ENCODE results near the gene INTS7.
"Not testable (repeated sequence)": the region's sequence is repeated elsewhere in the genome, so short reads cannot be mapped to it uniquely, and the experiment has no call there.

Gene INTS7

DNA sequence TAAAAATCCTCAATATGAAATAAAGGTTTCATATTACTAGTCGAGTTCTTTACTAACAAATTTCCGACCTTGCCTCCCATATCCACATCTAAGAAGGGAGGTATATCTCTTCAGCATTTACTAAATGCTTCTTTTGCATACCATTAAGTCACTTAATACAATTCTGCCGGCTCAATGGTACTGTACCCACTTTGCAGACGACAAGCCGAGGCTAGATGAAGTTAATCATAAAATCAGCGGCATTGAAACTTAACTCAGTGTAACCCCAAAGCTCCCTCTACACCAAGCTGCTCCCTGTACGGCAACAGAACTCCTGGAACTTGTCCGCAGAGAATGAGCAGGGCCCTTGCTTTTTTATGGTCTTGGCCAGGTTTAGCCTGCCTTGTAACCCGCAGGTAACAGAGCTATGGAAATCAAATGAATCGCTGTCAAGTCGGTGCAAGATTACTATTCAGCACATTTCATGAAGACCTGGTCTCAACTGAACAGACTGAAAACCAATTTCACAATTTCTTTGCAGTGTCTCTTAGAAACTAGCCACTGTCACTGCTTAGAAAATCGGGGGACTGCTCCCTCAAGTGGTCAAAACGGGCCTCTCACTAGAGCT is 738 bp downstream of the INTS7 start:
- no peak for DNase-seq

DNA sequence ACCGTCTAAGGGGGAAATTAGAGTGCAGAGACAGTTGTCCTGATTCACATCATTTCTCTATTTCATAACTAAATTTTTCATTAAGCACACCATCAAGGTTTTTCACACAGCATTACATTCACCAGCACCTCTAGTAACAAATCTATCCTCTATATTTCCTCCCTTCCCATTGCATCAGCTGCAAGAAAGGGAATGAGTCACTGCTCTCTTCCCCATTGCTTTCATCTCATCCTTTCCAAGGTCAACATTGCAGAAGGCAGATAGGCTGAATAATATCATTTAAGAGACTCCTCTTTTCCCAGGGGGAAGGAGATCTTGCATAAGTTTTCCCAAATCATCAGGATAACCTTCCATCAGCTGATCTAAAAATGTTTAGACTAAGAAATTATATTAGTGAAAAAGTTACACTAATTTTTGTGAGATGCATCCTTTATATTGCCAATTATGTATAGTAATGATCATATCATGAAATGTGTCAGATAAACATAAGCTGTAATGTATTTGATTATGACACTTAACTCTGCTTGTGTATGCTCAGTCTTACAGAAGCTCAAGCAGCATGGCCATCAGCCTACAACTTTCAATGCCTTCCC is 4.3 kb downstream of the INTS7 start:
- no peak for DNase-seq

DNA sequence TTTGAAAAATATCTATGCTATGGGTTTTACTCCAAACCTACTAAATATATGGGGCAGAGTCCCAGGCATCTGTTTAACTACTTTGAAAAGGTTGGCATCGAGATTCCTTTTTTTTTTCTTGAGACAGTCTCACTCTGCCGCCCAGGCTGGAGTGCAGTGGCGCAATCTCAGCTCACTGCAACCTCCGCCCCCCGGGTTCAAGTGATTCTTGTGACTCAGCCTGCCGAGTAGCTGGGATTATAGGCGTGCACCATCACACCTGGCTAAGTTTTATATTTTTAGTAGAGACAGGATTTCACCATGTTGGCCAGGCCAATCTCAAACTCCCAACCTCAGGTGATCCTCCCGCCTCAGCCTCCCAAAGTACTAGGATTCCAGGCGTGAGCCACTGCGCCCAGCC is 7.6 kb downstream of the INTS7 start:
- DNase-seq = not testable (repeated sequence)

DNA sequence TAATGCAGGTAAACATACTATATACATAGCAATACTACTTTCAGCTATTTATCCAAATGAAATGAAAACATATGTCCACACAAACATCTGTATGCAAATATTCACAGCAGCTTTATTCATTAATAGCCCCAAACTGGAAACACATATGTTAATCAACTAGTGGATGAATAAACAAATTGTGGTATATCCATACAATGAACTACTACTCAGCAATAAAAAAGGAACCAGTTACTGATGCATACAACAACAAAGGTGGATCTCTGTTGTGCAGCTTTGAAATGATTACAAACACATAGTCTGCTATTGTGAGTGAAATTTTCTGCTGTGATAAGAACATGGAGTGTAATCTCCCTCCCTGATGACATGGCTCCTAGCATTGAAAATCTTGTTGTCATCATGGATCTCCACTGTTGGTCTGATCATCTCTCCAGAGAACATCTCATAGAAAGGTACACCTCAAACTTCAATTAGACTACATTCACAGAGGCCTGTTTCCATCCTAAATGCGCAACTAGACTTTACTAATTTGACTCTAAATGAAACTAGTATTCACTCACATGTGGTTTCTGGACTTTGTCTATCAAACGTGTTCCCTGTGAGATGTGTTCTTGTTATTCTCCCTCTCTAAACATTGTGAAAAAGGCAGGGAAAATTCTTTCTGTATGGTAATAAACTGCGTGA is 10.7 kb downstream of the INTS7 start:
- DNase-seq = no peak

DNA sequence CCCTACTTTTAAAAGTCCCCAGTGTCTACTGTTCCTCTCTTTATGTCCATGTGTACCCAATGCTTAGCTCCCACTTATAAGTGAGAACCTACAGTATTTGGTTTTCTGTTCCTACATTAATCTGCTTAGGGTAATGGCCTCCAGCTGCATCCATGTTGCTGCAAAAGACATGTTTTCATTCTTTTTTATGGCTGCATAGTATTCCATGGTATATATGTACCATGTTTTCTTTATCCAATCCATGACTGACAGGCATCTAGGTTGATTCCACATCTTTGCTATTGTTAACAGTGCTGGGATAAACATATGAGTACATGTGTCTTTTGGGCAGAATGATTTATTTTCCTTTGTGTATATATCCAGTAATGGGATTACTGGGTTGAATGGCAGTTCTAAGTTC is 12.4 kb downstream of the INTS7 start:
- DNase-seq = not testable (repeated sequence)

DNA sequence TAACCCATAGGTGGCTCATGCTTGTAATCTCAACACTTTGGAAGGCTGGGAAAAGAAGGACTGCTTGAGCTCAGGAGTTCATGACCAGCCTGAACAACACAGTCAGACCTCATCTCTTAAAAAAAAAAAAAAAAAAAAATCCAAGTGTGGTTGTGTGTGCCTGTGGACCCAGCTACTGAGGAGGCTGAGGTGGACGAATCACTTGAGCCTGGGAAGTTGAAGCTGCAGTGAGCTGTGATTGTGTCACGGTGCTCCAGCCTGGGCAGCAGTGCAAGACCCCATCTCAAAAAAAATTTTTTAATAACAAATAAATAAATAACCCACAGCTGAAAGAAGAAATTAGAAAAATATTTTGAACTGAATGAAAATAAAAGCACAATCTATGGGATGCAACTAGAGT is 13.8 kb downstream of the INTS7 start:
- no peak for DNase-seq

DNA sequence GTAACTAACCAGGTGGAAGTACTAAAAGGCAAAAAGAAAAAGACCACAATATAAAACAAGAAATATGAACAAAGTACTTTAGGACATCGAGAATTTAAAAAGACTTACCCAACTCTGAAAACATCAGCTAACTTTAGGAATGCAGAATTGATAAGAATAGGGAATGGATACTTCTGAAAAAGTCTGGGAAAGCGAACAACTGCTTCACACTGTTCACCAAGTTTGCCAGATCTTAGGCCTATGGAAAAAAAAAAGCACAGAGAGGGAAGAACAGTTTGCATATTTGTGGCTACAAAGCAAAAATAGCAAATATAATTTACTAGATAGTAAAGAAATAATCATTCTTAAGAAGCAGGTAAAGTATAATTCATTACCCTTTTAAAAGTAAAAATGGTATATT is 14.4 kb downstream of the INTS7 start:
- DNase-seq = no peak

DNA sequence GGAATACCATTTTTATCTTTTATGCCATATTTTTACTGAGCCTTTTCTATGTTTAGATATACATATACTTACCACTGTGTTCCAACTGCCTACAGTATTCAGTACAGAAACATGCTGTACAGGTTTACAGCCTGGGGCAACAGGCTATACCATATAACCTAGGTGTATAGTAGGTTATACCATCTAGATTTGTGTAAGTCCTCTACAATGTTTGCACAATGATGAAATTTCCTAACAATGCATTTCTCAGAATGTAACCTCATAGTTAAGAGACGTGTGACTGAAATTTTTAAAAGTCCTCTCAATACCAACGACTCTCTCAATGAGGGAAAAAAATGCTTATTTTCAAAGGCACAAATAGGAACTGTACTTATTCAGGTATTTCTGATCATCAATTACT is 21.7 kb downstream of the INTS7 start:
- DNase-seq = no peak

DNA sequence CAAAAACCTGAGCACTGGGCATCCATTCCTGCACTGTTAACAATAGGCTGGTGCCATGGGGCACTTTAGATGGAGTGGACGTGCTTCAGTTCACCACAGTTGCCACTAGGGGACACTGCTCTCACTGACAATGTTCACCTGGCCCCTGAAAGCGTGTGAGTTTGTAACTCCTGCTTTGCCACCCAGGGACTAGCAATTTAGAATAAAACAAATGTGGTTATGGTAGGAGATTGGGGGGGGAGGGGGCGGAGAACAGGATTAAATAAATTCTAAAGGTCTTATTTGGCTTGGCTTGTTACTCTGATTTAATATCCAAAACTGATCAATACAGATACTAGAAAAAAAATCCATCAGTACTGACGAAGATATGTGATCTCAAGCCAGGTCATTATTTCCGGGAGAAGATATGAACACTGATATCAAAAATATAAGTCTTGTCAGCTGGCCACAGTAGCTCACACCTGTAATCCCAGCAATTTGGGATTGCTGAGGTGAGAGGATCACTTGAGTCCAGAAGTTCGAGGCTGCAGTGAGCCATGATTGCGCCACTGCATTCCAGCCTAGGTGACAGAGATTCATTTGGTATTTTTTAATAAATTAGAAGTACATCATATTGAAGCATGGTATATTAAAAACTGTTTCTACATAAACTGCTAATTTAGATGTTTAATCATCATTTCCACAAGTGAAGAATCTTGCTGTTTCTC is 23.2 kb downstream of the INTS7 start:
- peak; percentile 64 to 71 for DNase-seq

DNA sequence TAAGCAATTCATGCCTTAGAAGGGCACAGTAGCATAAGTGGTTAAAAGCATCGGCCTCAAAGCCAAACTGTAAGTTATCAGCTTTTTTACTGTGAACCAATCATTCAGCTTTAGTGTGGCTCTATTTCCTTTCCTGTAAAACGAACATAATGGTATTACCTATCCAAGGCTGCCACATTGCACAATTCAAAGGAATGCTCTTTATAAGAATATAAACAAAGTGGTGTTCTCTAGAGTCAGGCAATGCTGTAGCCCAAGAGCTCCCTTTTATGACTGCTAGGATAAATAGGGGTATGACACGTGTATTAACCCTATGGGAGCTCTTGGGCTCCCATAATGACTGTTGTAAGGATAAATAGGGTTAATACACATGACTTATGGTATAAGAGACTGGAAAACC is 25.4 kb downstream of the INTS7 start:
- DNase-seq = no peak

DNA sequence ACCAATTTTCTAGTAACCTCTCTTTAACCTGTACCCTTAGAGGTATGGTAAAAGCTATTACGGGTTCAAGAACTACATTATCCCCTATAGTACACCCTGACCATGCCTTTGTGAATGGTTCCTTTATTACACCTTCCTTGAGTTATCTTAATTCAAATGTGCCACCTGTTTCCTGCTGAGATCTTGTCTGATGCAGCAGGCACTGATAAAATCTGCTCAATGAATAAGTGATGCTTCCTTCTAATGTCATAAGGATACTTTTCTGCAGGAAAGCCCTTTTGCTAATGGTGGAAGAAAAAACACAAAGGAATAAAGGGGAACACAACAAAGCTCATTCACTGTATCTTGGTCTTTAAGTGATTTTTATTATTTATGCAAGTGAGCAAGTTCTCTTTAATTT is 25.8 kb downstream of the INTS7 start:
- no peak for DNase-seq

DNA sequence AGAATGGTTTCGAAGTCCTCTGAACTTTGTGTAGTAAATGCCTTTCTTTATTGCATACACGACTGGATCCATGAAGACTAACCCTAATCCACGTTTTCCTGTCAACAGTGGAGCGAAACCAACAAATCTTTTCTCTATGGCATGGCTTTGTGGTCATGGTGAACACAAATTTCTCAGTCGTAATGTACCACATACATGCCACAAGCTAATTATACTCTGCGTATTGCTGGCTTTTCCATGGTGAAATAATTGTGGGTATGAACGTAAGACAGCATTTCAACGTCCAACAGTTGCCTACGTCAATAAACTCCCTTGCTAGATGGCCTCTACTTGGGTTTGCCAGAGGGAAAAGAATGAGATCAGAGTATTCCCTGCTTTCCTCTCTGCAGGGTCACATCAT is 27.5 kb downstream of the INTS7 start:
- no peak for DNase-seq

DNA sequence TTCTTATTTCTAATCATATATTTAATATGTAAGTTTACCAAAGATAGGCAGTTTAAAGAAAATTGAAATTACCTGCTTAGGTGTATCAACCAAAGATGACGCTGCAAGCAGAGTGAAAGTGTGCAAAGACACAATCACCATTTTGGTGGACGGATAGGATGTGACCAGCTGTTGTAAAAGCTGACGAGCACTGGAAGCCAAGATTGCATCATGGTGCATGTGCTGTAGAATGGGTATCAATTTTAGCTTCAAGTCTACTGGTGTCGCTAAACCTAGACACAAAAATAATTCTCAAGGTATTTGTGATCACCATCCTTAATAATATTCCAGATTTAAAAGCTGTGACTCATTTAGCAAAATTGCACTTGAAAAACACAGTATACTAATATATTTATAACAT is 28.2 kb downstream of the INTS7 start:
- no peak for DNase-seq

DNA sequence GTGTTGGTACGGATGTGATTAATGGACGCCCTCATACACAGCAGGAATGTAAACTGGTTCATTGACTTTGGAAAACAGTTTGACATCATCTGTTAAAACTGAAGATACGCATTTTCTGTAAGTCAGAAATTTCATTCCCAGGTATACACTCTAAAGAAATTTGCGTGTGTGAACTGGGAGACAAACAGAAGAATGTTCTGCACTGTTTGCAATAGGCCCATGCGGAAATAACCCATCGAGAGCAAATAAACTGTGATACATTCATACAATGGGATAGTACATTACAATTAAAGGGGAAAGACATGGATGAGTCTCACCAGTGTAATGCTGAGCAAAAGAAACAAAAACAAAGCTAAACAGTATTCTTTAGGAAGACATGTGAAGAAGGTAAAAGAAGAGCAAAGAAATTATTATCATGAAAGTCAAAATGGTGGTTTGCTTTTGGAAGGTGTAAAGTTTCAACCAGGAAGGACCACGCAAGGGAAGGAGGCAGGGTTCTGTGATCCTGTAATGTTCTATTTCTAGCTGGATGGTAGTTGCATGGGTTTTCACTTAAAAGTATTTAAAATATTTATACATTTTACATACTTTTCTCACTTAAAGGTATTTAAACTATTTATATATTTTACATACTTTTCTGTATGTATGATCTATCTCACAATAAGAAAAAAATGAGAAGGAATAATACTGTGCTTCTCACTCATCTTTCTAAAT is 30.3 kb downstream of the INTS7 start:
- DNase-seq = no peak

DNA sequence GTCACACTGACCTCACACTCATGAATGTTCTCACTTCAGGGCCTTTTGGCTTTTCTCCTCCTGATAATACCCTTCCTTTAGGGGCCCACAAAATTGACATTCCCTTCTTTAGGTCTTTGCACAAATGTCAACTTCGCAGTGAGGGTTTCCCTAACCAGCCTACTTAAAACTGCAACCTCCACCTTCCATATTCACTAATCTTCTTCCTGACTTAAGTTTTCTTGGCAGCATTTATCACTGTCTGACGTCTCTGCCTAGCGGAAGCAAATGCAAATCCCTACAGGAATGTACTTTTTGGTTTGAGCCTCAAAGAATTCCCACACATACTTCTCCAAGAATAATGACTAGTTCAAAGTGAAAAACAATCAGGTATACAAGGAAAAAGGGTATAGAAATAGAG is 32.8 kb downstream of the INTS7 start:
- DNase-seq = no peak

DNA sequence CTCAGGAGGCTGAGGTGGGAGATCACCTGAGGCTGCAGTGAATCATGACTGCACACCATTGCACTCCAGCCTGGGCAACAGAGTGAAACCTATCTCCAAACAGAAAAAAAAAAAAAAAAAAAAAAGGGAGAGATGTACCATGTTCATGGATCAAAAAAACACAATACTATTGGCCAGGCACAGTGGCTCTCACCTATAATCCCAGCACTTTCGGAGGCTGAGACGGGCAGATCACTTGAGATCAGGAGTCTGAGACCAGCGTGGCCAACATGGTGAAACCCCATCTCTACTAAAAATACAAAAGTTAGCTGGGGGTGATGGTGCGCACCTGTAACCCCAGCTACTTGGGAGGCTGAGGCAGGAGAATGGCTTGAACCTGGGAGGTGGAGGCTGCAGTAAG is 37.9 kb downstream of the INTS7 start:
- DNase-seq = not testable (repeated sequence)

DNA sequence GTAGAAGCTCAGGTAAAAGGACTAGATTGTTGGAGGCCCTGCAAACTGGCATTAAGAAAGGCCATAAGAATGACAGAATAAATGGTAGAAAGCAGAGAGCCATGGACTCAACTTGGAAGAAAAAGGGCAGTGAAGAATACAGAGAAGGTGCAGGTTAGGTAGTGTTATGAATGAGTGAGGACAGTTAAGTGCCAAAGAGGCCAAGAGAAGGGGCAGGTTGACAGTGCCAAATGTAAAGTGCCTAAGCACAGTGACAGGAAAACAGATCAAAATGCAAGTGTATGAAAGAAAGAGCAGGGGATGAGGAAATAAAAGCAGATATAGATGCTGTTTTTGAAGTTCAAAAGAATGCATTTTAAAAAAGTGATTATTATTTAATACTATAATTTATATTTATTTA is 43.7 kb downstream of the INTS7 start:
- no peak for DNase-seq

DNA sequence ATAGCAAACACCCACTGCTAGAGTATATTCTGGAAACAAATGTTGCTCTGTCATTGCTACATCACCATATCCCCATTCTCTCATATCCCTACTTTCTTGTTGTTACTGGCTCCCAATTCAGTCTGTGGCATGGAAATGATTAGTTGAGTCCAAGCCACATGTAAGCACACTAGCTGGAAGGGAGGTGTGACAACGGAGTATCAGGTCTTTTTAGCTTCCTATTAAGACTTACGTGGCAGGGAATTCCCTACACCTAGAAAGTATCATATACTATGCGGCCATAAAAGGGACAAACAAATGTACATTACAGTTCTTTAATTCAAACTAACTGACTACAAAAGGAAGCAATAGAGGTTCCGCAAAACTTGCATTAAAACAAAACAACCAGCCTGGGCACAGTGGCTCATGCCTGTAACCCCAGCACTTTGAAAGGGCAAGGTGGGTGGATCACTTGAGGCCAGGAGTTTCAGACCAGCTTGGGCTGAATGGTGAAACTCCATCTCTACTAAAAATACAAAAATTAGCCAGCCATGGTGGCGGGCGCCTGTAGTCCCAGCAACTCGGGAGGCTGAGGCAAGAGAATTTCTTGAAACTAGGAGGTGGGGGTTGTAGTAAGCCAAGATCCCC is 48.6 kb downstream of the INTS7 start:
- no peak for DNase-seq

DNA sequence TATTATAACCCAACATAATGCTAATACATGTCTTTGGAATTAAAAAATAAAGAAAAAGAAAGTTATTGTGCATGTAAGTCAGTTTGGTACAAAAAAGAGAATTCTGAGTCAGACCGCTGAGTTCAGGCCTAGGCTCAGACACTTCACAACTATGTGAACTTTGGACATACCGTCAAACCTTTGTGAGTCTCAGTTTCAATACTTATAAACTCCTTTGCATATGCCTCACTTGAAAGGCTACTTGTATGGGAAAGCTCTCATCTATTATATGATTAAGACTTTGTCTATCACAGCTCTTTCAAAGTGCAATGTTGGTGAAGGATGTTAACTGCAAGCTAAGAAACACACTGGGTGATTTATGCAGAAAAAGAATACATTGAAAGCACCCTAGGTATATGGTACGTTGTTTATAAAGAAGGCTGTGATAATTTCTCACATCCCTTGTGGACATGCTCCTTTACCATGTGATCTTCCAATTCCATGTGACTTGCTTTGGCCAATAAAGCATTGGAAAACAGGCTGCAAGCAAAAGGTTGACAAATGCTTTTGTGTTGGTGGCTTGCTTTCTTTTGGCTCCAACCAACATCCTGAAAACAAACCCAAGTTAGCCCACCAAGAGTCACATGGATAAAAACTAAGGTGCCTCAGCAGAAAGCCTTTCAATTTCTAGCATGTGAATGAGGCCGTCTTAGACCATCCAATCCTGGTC is 49.6 kb downstream of the INTS7 start:
- no peak for DNase-seq

DNA sequence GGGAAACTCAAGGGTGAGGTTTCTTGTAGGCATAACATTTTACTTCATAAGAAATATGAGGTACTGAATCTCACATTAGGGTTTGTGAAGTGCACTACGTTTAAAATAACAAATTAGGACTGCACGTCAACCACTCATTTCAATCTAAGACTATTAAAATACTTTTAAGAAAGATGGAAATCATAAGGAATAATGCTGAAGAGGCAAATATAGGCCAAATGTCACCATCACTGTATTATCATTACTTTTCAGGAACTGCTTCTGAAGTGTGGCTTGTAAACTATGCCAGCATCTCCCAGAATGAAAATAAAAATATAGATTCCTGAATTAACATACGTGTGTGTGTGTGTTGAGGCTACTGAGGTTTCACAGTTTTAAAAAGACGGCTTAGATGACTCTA is 56.8 kb downstream of the INTS7 start:
- no peak for DNase-seq

DNA sequence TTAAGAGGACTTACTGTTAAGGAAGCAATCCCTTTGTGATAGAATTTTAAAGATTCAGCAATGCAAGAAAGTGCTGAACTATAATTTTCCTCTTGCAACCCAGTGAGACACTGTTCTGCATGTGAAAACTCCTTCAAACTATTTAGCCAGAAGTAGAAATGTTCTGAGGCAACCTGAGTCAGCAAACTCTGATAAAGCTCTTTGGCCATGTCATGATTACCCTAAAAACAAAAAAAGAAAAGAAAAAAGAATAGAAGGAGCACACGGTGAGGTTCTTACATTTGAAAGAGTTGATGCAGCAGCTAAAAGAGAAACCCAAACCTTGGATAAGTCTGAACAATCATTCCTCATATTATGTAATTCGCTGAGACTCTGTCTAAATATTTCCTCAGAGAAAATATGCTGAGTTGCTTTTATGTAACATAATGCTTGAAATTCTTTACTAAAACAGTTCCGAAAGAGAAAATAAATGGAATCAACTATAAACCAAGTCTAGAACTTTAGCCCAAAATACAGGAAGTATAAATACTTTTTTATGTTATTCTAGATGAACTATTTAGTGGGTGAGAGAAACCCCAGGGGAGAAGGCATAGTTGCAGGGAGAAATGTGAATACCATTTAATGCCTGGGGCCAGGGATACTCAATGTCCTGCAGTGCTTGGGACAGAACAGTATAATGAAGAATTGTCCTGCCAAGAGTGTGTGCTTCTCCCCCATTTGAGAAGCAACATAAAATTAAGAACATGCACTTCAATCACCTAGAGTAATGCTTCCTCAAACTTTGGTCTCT is 60.0 kb downstream of the INTS7 start:
- DNase-seq = no peak
